CD8-positive, alpha-beta memory T cell (primary cell): ENCODE measurements around the gene ELAVL4. TPM values are rescaled to one million over a fixed set of nuclear protein-coding genes. Genes with fewer than 3 reads are reported as not detected.

ENCODE experiments used
- CTCF ChIA-PET: fragments of 350-600 bp; sonication (Branson Sonifier 250); formaldehyde crosslinking; loops from one replicate; lab custom pipeline; 2021; ENCODE audit warnings: antibody characterized with exemption; lab: Charles Lee
- POLR2A ChIA-PET: fragments of 350-600 bp; sonication (Branson Sonifier 250); formaldehyde crosslinking; loops from one replicate; lab custom pipeline; 2021; ENCODE audit warnings: antibody characterized with exemption; lab: Charles Lee
- DNase-seq, 5 donors: peaks; one replicate each; pipeline versions ENCODE4 v3.0.0 to v3.0.0-alpha.2; 2020 to 2022; ENCODE audit warnings: mixed read lengths in 1 of 5
- H3K27ac ChIP-seq: one replicate; pipeline ENCODE4 v1.7.0; 2013; ENCODE audit warnings: low read depth, mild to moderate bottlenecking, low read length, moderate library complexity
- H3K27me3 ChIP-seq: 2 replicates; pipeline ENCODE4 v1.7.0; 2013; ENCODE audit warnings: low read length, mild to moderate bottlenecking; ENCODE audit not compliant: insufficient read depth, poor library complexity, severe bottlenecking
- H3K36me3 ChIP-seq: 2 replicates; pipeline ENCODE4 v1.7.0; 2013; ENCODE audit warnings: mild to moderate bottlenecking, low read length, moderate library complexity; ENCODE audit not compliant: insufficient read depth
- H3K4me1 ChIP-seq: 2 replicates; pipeline ENCODE4 v1.7.0; 2013; ENCODE audit warnings: mild to moderate bottlenecking, low read length, moderate library complexity; ENCODE audit not compliant: insufficient read depth
- H3K4me3 ChIP-seq: 2 replicates; pipeline ENCODE4 v1.7.0; 2013; ENCODE audit warnings: mild to moderate bottlenecking, low read length
- H3K9me3 ChIP-seq: 2 replicates; pipeline ENCODE4 v1.7.0; 2013; ENCODE audit warnings: mild to moderate bottlenecking, low read length
- H3K27ac Mint-ChIP-seq, 8 donors: one replicate each; pipeline ENCODE4 v1.8.0; 2020 to 2021; ENCODE audit warnings: mixed read lengths in 8 of 8, mild to moderate bottlenecking in 6 of 8, inconsistent platforms in 3 of 8, moderate library complexity in 3 of 8
- H3K27me3 Mint-ChIP-seq, 2 donors: one replicate each; pipeline ENCODE4 v1.8.0; 2020 to 2021; ENCODE audit warnings: mixed read lengths in 2 of 2, mild to moderate bottlenecking in 1 of 2, moderate library complexity in 1 of 2
- H3K36me3 Mint-ChIP-seq, 3 donors: one replicate each; pipeline ENCODE4 v1.8.0; 2020 to 2021; ENCODE audit warnings: mixed read lengths in 3 of 3, inconsistent platforms in 1 of 3, mild to moderate bottlenecking in 1 of 3
- H3K4me1 Mint-ChIP-seq, 3 donors: one replicate each; pipeline ENCODE4 v1.8.0; 2020 to 2021; ENCODE audit warnings: mixed read lengths in 3 of 3, inconsistent platforms in 1 of 3, mild to moderate bottlenecking in 1 of 3
- H3K4me3 Mint-ChIP-seq, 7 donors: one replicate each; pipeline ENCODE4 v1.8.0; 2020 to 2021; ENCODE audit warnings: mixed read lengths in 7 of 7, mild to moderate bottlenecking in 6 of 7, moderate library complexity in 4 of 7, inconsistent platforms in 2 of 7
- H3K9me3 Mint-ChIP-seq, 5 donors: one replicate each; pipeline ENCODE4 v1.8.0; 2020 to 2022; ENCODE audit warnings: mixed read lengths in 5 of 5, mild to moderate bottlenecking in 3 of 5, moderate library complexity in 2 of 5, inconsistent platforms in 1 of 5
- polyA plus RNA-seq: library from polyadenylated mRNA; unstranded; fragments of 300-500 nt; fragmentation: Illumina TruSeq; gene quantifications from one replicate; pipeline ENCODE4 v1.2.3, GENCODE V29; 2021
- total RNA-seq, 2 experiments: library from RNA; stranded (reverse); gene quantifications; one replicate each; pipeline ENCODE4 v1.2.3, GENCODE V29; 2021

ELAVL4 gene
- total and polyA plus RNA-seq, 3 experiments from 2014 or later: 0.10 TPM; not detected in 2

- H3K36me3 ChIP-seq: no peaks in the 10 kb centered on the region
- no peaks in the 10 kb centered on the region for H3K4me1 Mint-ChIP-seq
- H3K4me3 Mint-ChIP-seq: no peak overlapping the region
- H3K9me3 Mint-ChIP-seq: peaks cover 0 to 3% (median 0%) of the 10 kb centered on the region in 5 donors
- H3K4me3 ChIP-seq: no peak overlapping the region
- no peaks in the 10 kb centered on the region for H3K9me3 ChIP-seq
- H3K27ac ChIP-seq: no peak overlapping the region
- no peak overlapping the region for H3K27ac Mint-ChIP-seq
- H3K27me3 Mint-ChIP-seq: peaks cover 0 to 2% of the 10 kb centered on the region in 2 donors
- no peaks in the 10 kb centered on the region for H3K4me1 ChIP-seq
- ChIA-PET CTCF (no interaction called here), POLR2A (no interaction called here)
- H3K36me3 Mint-ChIP-seq: no peaks in the 10 kb centered on the region
- H3K27me3 ChIP-seq: no peaks in the 10 kb centered on the region
- DNase-seq: no peak
Observed at GRCh38 chr1:50218344-50219120, 109.8 kb downstream of the ELAVL4 start.

GRCh38 chr1:50228871-50229384 is 120.2 kb downstream of the ELAVL4 start:
- no peaks in the 10 kb centered on the region for H3K4me1 ChIP-seq
- Mint-ChIP-seq H3K27me3 (peaks cover 0 to 12% of the 10 kb centered on the region in 2 donors), H3K9me3 (peaks cover 7 to 16% (median 12%) of the 10 kb centered on the region in 5 donors), H3K27ac (no peak overlapping the region), H3K36me3 (peaks cover 0 to 5% (median 0%) of the 10 kb centered on the region in 3 donors), H3K4me3 (no peak overlapping the region), H3K4me1 (no peaks in the 10 kb centered on the region)
- H3K4me3 ChIP-seq: no peak overlapping the region
- H3K27me3 ChIP-seq: no peaks in the 10 kb centered on the region
- ChIA-PET POLR2A (no interaction called here), CTCF (no interaction called here)
- DNase-seq: no peak
- H3K27ac ChIP-seq: no peak overlapping the region
- H3K36me3 ChIP-seq: no peaks in the 10 kb centered on the region
- no peaks in the 10 kb centered on the region for H3K9me3 ChIP-seq

- H3K4me1 Mint-ChIP-seq: no peaks in the 10 kb centered on the region
- CTCF ChIA-PET: no interaction called here
- Histone ChIP-seq H3K4me3 (no peak overlapping the region), H3K27ac (no peak overlapping the region), H3K36me3 (no peaks in the 10 kb centered on the region), H3K27me3 (no peaks in the 10 kb centered on the region), H3K9me3 (no peaks in the 10 kb centered on the region), H3K4me1 (no peaks in the 10 kb centered on the region)
- DNase-seq: no peak
- peaks cover 0 to 9% (median 5%) of the 10 kb centered on the region in 5 donors for H3K9me3 Mint-ChIP-seq
- no peaks in the 10 kb centered on the region for H3K36me3 Mint-ChIP-seq
- no peak overlapping the region for H3K27ac Mint-ChIP-seq
- no peak overlapping the region for H3K4me3 Mint-ChIP-seq
- H3K27me3 Mint-ChIP-seq: peaks cover 1 to 11% of the 10 kb centered on the region in 2 donors
- POLR2A ChIA-PET: no interaction called here
Observed at GRCh38 chr1:50231209-50231608, 122.5 kb downstream of the ELAVL4 start.

GRCh38 chr1:50232336-50232735 is 123.6 kb downstream of the ELAVL4 start:
- H3K27me3 Mint-ChIP-seq: peaks cover 4 to 11% of the 10 kb centered on the region in 2 donors
- no peaks in the 10 kb centered on the region for H3K4me1 Mint-ChIP-seq
- Histone ChIP-seq H3K27ac (no peak overlapping the region), H3K27me3 (no peaks in the 10 kb centered on the region), H3K4me3 (no peak overlapping the region), H3K4me1 (no peaks in the 10 kb centered on the region), H3K9me3 (no peaks in the 10 kb centered on the region), H3K36me3 (no peaks in the 10 kb centered on the region)
- peaks cover 0 to 9% (median 0%) of the 10 kb centered on the region in 5 donors for H3K9me3 Mint-ChIP-seq
- no peaks in the 10 kb centered on the region for H3K36me3 Mint-ChIP-seq
- H3K4me3 Mint-ChIP-seq: no peak overlapping the region
- ChIA-PET POLR2A (no interaction called here), CTCF (no interaction called here)
- DNase-seq: no peak
- H3K27ac Mint-ChIP-seq: no peak overlapping the region

GRCh38 chr1:50236656-50237055 is 127.9 kb downstream of the ELAVL4 start:
- ChIA-PET POLR2A (no interaction called here), CTCF (no interaction called here)
- no peak overlapping the region for H3K27ac Mint-ChIP-seq
- H3K4me3 ChIP-seq: no peak overlapping the region
- H3K27ac ChIP-seq: no peak overlapping the region
- peaks cover 0 to 13% (median 5%) of the 10 kb centered on the region in 5 donors for H3K9me3 Mint-ChIP-seq
- no peaks in the 10 kb centered on the region for H3K36me3 Mint-ChIP-seq
- H3K27me3 ChIP-seq: no peaks in the 10 kb centered on the region
- H3K4me1 ChIP-seq: no peaks in the 10 kb centered on the region
- no peaks in the 10 kb centered on the region for H3K4me1 Mint-ChIP-seq
- H3K9me3 ChIP-seq: no peaks in the 10 kb centered on the region
- no peaks in the 10 kb centered on the region for H3K36me3 ChIP-seq
- H3K27me3 Mint-ChIP-seq: peaks cover 4% of the 10 kb centered on the region in 2 donors
- no peak for DNase-seq
- H3K4me3 Mint-ChIP-seq: no peak overlapping the region

GRCh38 chr1:50237056-50237455 is 128.3 kb downstream of the ELAVL4 start:
- Histone ChIP-seq H3K36me3 (no peaks in the 10 kb centered on the region), H3K27ac (no peak overlapping the region), H3K27me3 (no peaks in the 10 kb centered on the region), H3K4me3 (no peak overlapping the region), H3K4me1 (no peaks in the 10 kb centered on the region), H3K9me3 (no peaks in the 10 kb centered on the region)
- CTCF ChIA-PET: no interaction called here
- peaks cover 0 to 17% (median 6%) of the 10 kb centered on the region in 5 donors for H3K9me3 Mint-ChIP-seq
- peaks cover 4 to 7% of the 10 kb centered on the region in 2 donors for H3K27me3 Mint-ChIP-seq
- H3K4me1 Mint-ChIP-seq: no peaks in the 10 kb centered on the region
- no peak for DNase-seq
- no peak overlapping the region for H3K27ac Mint-ChIP-seq
- H3K36me3 Mint-ChIP-seq: no peaks in the 10 kb centered on the region
- POLR2A ChIA-PET: no interaction called here
- no peak overlapping the region for H3K4me3 Mint-ChIP-seq

GRCh38 chr1:50243939-50244338 is 135.2 kb downstream of the ELAVL4 start:
- no peaks in the 10 kb centered on the region for H3K4me1 Mint-ChIP-seq
- Histone ChIP-seq H3K27me3 (no peaks in the 10 kb centered on the region), H3K9me3 (no peaks in the 10 kb centered on the region), H3K36me3 (no peaks in the 10 kb centered on the region), H3K27ac (no peak overlapping the region), H3K4me3 (no peak overlapping the region), H3K4me1 (no peaks in the 10 kb centered on the region)
- CTCF ChIA-PET: no interaction called here
- H3K36me3 Mint-ChIP-seq: no peaks in the 10 kb centered on the region
- peaks cover 0 to 13% (median 2%) of the 10 kb centered on the region in 5 donors for H3K9me3 Mint-ChIP-seq
- no peak overlapping the region for H3K4me3 Mint-ChIP-seq
- H3K27ac Mint-ChIP-seq: no peak overlapping the region
- DNase-seq: no peak
- H3K27me3 Mint-ChIP-seq: peaks cover 3 to 8% of the 10 kb centered on the region in 2 donors
- POLR2A ChIA-PET: no interaction called here

GRCh38 chr1:50246869-50247268 is 138.1 kb downstream of the ELAVL4 start:
- CTCF ChIA-PET: no interaction called here
- POLR2A ChIA-PET: no interaction called here
- H3K4me1 Mint-ChIP-seq: no peaks in the 10 kb centered on the region
- H3K9me3 Mint-ChIP-seq: peaks cover 0 to 3% (median 0%) of the 10 kb centered on the region in 5 donors
- H3K4me3 Mint-ChIP-seq: no peak overlapping the region
- H3K27ac Mint-ChIP-seq: no peak overlapping the region
- Histone ChIP-seq H3K27me3 (no peaks in the 10 kb centered on the region), H3K4me3 (no peak overlapping the region), H3K27ac (no peak overlapping the region), H3K4me1 (no peaks in the 10 kb centered on the region), H3K9me3 (no peaks in the 10 kb centered on the region), H3K36me3 (no peaks in the 10 kb centered on the region)
- H3K36me3 Mint-ChIP-seq: no peaks in the 10 kb centered on the region
- DNase-seq: no peak
- peaks cover 15 to 28% of the 10 kb centered on the region in 2 donors for H3K27me3 Mint-ChIP-seq
